22Rv1 (cell line): ENCODE measurements around the gene CCL20.

Experiments
- ZFX ChIP-seq: fragments of 450-650 bp; IDR thresholded peaks from 2 replicates; pipeline ENCODE4 v1.6.1; 2017; ENCODE audit warnings: antibody characterized with exemption, borderline replicate concordance
- TF ChIP-seq, protein P1 (sequence below): fragments of 450-650 bp; IDR thresholded peaks from 2 replicates; pipeline ENCODE4 v1.5.1; 2017; ENCODE audit warnings: mild to moderate bottlenecking

DNA sequence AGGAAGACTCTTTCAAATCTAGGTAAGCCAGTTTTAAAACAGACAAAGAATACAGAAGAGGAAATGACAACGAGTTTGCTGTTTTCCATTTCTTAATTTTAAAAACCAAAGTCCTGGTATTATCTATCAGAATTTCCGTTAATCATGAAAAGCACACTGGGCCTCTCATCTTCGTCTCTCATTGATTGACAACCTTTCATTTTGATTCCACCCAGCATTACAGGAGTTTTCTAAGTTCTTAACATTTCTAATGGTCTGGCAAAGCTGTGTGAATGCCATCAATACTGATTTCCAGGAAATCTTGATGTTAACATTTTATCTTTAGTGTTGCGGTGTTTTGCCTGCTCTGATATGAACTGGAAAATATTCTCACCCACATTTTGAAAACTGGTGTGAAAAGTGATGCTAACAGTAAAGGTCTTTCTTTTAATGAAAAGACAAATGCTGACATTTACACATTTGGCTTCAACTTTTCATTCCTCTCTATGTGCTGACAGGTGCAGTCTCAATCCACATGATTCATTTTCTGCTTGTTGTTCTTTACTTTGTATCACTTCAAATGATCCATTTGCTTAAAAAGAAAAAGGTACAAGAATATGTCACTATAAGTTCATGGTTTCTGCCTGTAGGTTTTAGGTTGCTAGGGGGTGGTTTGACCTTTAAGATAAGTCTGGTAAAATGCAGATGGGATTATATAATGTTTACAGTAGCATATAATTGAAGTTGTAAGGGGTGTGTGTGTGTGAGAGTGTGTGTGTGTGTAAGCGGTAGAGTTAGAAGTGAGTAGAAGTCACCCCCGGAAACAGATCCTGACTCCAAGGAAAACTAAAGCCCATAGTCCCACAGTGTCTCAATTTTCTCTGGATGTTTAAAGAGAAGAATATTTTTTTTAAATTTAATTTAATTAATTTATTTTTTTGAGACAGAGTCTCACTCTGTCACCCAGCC, 38.5 kb upstream of the CCL20 start:
- TF ChIP-seq, protein P1, sequence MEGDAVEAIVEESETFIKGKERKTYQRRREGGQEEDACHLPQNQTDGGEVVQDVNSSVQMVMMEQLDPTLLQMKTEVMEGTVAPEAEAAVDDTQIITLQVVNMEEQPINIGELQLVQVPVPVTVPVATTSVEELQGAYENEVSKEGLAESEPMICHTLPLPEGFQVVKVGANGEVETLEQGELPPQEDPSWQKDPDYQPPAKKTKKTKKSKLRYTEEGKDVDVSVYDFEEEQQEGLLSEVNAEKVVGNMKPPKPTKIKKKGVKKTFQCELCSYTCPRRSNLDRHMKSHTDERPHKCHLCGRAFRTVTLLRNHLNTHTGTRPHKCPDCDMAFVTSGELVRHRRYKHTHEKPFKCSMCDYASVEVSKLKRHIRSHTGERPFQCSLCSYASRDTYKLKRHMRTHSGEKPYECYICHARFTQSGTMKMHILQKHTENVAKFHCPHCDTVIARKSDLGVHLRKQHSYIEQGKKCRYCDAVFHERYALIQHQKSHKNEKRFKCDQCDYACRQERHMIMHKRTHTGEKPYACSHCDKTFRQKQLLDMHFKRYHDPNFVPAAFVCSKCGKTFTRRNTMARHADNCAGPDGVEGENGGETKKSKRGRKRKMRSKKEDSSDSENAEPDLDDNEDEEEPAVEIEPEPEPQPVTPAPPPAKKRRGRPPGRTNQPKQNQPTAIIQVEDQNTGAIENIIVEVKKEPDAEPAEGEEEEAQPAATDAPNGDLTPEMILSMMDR: no peak
- TF ChIP-seq ZFX: no peak
